ENCODE measurements around the gene C1QBP.
A peak's percentile ranks its signal among the peaks of the same experiment; 100 is the strongest.
"Not testable (repeated sequence)": the region's sequence is repeated elsewhere in the genome, so short reads cannot be mapped to it uniquely, and the experiment has no call there.

Gene C1QBP

GRCh38 chr17:5467416-5467815, 28.5 kb upstream of the C1QBP start:
- DNase-seq (ENCODE audit: low read depth), result no peak
- Histone ChIP-seq H3K36me3 (ENCODE audit: control insufficient read depth, insufficient read depth, low read length, severe bottlenecking) (peaks cover 13% of the 10 kb centered on the region), H3K4me3 (ENCODE audit: low read length) (peak overlapping the region; percentile 95), H3K4me1 (ENCODE audit: control insufficient read depth, insufficient read depth, low read length) (peaks cover 12% of the 10 kb centered on the region), H3K9ac (ENCODE audit: low read length) (peak overlapping the region; percentile 92), H3K9me3 (ENCODE audit: control insufficient read depth, low read length) (no peaks in the 10 kb centered on the region), H3K27me3 (replicated peaks; ENCODE audit: control insufficient read depth, insufficient read depth, low read length) (no peaks in the 10 kb centered on the region)

DNA sequence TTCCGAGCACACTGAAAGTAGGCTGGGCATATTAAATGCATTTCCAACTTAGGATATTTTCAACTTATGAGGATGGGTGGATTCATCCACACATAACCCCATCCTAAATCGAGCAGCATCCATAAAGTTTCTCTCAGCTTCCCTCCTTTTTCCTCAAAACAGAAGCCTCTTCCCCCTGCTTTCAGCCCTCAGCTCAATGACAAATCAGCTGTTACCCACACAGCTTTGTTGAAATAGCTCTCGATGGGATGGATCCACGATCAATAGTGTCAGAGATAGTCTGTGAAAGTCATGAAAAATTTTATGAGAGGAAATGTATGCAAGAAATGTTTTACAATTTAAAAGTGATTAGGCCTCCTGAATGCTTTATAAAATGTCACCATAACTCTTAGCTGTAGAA, 27.3 kb upstream of the C1QBP start:
- DNase-seq (ENCODE audit: low read depth), result no peak
- Histone ChIP-seq H3K4me1 (ENCODE audit: control insufficient read depth, insufficient read depth, low read length) (peaks cover 9% of the 10 kb centered on the region), H3K9me3 (ENCODE audit: control insufficient read depth, low read length) (no peaks in the 10 kb centered on the region), H3K9ac (ENCODE audit: low read length) (no peak overlapping the region), H3K36me3 (ENCODE audit: control insufficient read depth, insufficient read depth, low read length, severe bottlenecking) (peaks cover 5% of the 10 kb centered on the region), H3K4me3 (ENCODE audit: low read length) (peak overlapping the region; percentile 95), H3K27me3 (replicated peaks; ENCODE audit: control insufficient read depth, insufficient read depth, low read length) (no peaks in the 10 kb centered on the region)

- Histone ChIP-seq H3K27me3 (replicated peaks; ENCODE audit: control insufficient read depth, insufficient read depth, low read length) (no peaks in the 10 kb centered on the region), H3K4me3 (ENCODE audit: low read length) (no peak overlapping the region), H3K9me3 (ENCODE audit: control insufficient read depth, low read length) (no peaks in the 10 kb centered on the region), H3K4me1 (ENCODE audit: control insufficient read depth, insufficient read depth, low read length) (peaks cover 9% of the 10 kb centered on the region), H3K36me3 (ENCODE audit: control insufficient read depth, insufficient read depth, low read length, severe bottlenecking) (peaks cover 12% of the 10 kb centered on the region), H3K9ac (ENCODE audit: low read length) (no peak overlapping the region)
- no peak for DNase-seq (ENCODE audit: low read depth)
Observed at GRCh38 chr17:5464717-5465507, 26.0 kb upstream of the C1QBP start.

GRCh38 chr17:5446786-5447185, 7.8 kb upstream of the C1QBP start:
- DNase-seq (ENCODE audit: low read depth), result no peak
- Histone ChIP-seq H3K27me3 (replicated peaks; ENCODE audit: control insufficient read depth, insufficient read depth, low read length) (no peaks in the 10 kb centered on the region), H3K4me1 (ENCODE audit: control insufficient read depth, insufficient read depth, low read length) (no peaks in the 10 kb centered on the region), H3K9ac (ENCODE audit: low read length) (no peak overlapping the region), H3K4me3 (ENCODE audit: low read length) (no peak overlapping the region), H3K9me3 (ENCODE audit: control insufficient read depth, low read length) (no peaks in the 10 kb centered on the region), H3K36me3 (ENCODE audit: control insufficient read depth, insufficient read depth, low read length, severe bottlenecking) (peaks cover 67% of the 10 kb centered on the region)

DNA sequence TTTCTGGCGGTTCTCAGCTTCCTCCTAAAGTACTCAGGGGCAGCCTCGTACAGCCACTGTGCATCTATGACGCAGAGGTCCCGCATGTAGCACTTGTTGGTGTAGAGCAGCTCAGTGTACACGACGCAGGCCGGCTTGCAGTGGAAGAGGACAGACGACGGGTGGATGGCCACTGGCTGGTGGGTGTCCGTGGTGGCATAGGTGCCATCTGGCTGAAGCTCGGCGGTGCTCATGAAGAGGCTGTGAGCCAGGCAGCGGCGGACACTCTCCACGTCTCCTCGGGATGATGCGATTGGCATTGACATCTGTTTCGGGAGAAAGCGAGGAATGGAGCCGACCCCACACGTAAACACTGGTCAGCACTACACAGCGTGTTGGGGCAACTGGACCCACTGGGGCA, 5.3 kb upstream of the C1QBP start:
- Histone ChIP-seq H3K27me3 (replicated peaks; ENCODE audit: control insufficient read depth, insufficient read depth, low read length) (no peaks in the 10 kb centered on the region), H3K9ac (ENCODE audit: low read length) (no peak overlapping the region), H3K36me3 (ENCODE audit: control insufficient read depth, insufficient read depth, low read length, severe bottlenecking) (peaks cover 46% of the 10 kb centered on the region), H3K9me3 (ENCODE audit: control insufficient read depth, low read length) (no peaks in the 10 kb centered on the region), H3K4me1 (ENCODE audit: control insufficient read depth, insufficient read depth, low read length) (peaks cover 3% of the 10 kb centered on the region), H3K4me3 (ENCODE audit: low read length) (no peak overlapping the region)
- no peak for DNase-seq (ENCODE audit: low read depth)

DNA sequence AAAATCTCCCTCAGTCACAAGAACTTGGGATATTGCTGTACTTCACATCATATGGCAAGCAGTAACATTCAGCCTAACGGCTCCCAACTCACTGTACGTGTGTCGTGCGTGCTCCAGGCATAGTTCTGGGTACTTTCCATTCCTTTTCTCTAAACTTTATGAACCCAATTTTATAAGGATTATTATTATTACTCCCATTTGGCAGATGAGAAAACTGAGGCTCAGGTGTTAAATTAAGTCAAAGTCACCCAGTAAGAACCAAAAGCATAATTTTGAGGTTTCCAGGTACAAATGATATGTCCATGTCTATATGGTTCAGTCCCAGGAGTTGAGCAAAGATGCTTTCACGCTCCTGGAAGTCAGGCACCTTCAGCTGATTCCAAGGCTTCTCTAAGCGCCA, 4.8 kb upstream of the C1QBP start:
- H3K36me3 ChIP-seq (ENCODE audit: control insufficient read depth, insufficient read depth, low read length, severe bottlenecking), result peaks cover 41% of the 10 kb centered on the region
- H3K9me3 ChIP-seq (ENCODE audit: control insufficient read depth, low read length), result no peaks in the 10 kb centered on the region
- no peak overlapping the region for H3K9ac ChIP-seq (ENCODE audit: low read length)
- H3K27me3 ChIP-seq (replicated peaks; ENCODE audit: control insufficient read depth, insufficient read depth, low read length), result no peaks in the 10 kb centered on the region
- no peak for DNase-seq (ENCODE audit: low read depth)
- H3K4me3 ChIP-seq (ENCODE audit: low read length), result no peak overlapping the region
- H3K4me1 ChIP-seq (ENCODE audit: control insufficient read depth, insufficient read depth, low read length), result peaks cover 4% of the 10 kb centered on the region

- H3K4me3 ChIP-seq (ENCODE audit: low read length), result peak overlapping the region; percentile 88
Observed at GRCh38 chr17:5439446-5439764, 450 bp upstream of the C1QBP start.

DNA sequence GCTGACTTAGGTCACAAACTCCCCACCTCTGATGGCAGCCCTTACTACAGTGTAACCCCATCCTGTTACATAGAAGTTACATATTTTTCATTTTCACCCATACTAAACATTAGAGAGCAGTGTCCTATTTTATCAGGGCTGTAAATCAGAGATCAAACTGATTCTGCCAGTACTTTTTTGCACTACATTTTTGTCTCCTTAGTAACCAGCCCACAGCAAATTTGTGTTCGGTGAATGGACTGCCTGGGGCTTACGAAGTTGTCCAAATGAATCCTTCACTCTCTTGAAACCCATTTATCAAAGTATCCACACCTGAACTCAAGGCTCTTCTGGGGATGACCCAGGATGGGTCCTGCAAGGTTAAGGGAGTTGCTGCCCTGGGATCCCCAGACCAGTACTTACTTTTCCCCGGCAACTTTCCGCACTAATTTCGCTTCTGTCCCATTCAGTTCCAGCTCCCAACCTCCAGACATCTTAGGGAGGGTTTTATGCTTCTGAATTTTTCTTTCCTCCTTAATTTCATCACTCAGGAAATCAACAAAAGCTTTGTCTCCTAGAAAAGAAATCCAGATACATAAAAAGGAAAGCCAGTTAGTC, 1.1 kb downstream of the C1QBP start:
- Histone ChIP-seq H3K27me3 (replicated peaks; ENCODE audit: control insufficient read depth, insufficient read depth, low read length) (no peaks in the 10 kb centered on the region), H3K9me3 (ENCODE audit: control insufficient read depth, low read length) (no peaks in the 10 kb centered on the region), H3K36me3 (ENCODE audit: control insufficient read depth, insufficient read depth, low read length, severe bottlenecking) (peaks cover 44% of the 10 kb centered on the region), H3K4me1 (ENCODE audit: control insufficient read depth, insufficient read depth, low read length) (peaks cover 31% of the 10 kb centered on the region), H3K4me3 (ENCODE audit: low read length) (peak overlapping the region; percentile 88), H3K9ac (ENCODE audit: low read length) (peak overlapping the region; percentile 87)
- DNase-seq (ENCODE audit: low read depth), result peak; percentile 29

More at GRCh38 chr17:5439446-5439764, 450 bp upstream of the C1QBP start:
- Histone ChIP-seq H3K36me3 (ENCODE audit: control insufficient read depth, insufficient read depth, low read length, severe bottlenecking) (peaks cover 42% of the 10 kb centered on the region), H3K4me1 (ENCODE audit: control insufficient read depth, insufficient read depth, low read length) (peaks cover 31% of the 10 kb centered on the region), H3K9ac (ENCODE audit: low read length) (peak overlapping the region; percentile 87), H3K9me3 (ENCODE audit: control insufficient read depth, low read length) (no peaks in the 10 kb centered on the region), H3K27me3 (replicated peaks; ENCODE audit: control insufficient read depth, insufficient read depth, low read length) (no peaks in the 10 kb centered on the region)
- DNase-seq (ENCODE audit: low read depth), result no peak

- H3K4me3 ChIP-seq (ENCODE audit: low read length); DNase-seq (ENCODE audit: low read depth); H3K27me3 ChIP-seq (replicated peaks; ENCODE audit: control insufficient read depth, insufficient read depth, low read length); H3K9ac ChIP-seq (ENCODE audit: low read length); H3K9me3 ChIP-seq (ENCODE audit: control insufficient read depth, low read length): not testable (repeated sequence)
- peaks cover 63% of the 10 kb centered on the region for H3K36me3 ChIP-seq (ENCODE audit: control insufficient read depth, insufficient read depth, low read length, severe bottlenecking)
- peaks cover 31% of the 10 kb centered on the region for H3K4me1 ChIP-seq (ENCODE audit: control insufficient read depth, insufficient read depth, low read length)
Observed at GRCh38 chr17:5435781-5436315, 3.1 kb downstream of the C1QBP start.

DNA sequence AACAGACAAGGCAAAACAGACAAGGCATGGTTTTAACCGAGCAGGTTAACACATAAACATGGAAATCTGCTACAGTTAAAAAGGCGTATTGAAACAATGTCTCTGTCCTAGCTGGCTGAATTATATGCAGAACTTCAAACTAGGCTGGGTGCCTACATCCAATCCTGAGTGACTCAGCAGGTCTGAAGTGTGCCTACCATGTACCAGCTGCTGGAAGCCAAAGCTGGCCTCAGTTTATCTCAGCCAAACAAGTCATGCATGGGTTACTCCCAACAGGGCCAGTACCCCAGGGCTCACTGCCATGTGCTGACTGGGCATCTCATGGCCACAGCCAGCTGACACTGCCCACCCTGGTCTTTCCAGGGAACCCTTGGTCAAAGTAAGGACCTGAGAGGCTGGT, 4.0 kb downstream of the C1QBP start:
- Histone ChIP-seq H3K9me3 (ENCODE audit: control insufficient read depth, low read length) (no peaks in the 10 kb centered on the region), H3K27me3 (replicated peaks; ENCODE audit: control insufficient read depth, insufficient read depth, low read length) (no peaks in the 10 kb centered on the region), H3K9ac (ENCODE audit: low read length) (no peak overlapping the region), H3K4me3 (ENCODE audit: low read length) (no peak overlapping the region), H3K4me1 (ENCODE audit: control insufficient read depth, insufficient read depth, low read length) (peaks cover 31% of the 10 kb centered on the region), H3K36me3 (ENCODE audit: control insufficient read depth, insufficient read depth, low read length, severe bottlenecking) (peaks cover 71% of the 10 kb centered on the region)
- DNase-seq (ENCODE audit: low read depth), result no peak

DNA sequence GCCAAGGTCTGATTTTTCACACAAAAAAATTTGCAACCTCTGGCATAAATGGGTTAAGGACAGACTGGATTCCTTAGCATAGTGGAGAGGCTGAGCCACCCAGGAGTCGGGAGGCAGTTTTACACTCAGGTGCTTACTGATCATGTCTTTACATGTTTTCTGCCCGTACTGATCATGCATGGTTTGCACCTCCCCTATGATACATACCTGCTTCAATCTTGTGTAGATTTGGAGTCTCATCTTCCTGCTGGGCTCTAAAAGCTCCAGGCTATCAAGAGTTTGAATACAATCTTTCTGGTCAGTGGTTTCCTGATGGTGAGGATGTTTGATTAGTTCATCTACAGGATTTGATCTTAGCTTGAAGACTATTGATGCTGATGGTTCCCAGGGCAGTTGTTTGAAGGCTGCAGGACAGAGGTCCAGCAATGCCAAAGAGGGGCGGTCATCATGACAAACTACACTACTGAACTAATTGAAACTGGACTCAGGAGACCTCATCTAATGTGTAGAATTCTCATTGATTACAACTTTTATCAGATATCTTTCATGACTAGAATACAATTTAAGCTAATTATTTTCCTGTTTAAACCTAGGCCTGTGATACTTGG, 6.9 kb downstream of the C1QBP start:
- H3K9me3 ChIP-seq (ENCODE audit: control insufficient read depth, low read length), result no peaks in the 10 kb centered on the region
- DNase-seq (ENCODE audit: low read depth), result no peak
- no peak overlapping the region for H3K9ac ChIP-seq (ENCODE audit: low read length)
- no peak overlapping the region for H3K4me3 ChIP-seq (ENCODE audit: low read length)
- no peaks in the 10 kb centered on the region for H3K27me3 ChIP-seq (replicated peaks; ENCODE audit: control insufficient read depth, insufficient read depth, low read length)
- peaks cover 93% of the 10 kb centered on the region for H3K36me3 ChIP-seq (ENCODE audit: control insufficient read depth, insufficient read depth, low read length, severe bottlenecking)
- H3K4me1 ChIP-seq (ENCODE audit: control insufficient read depth, insufficient read depth, low read length), result peaks cover 16% of the 10 kb centered on the region
